Nephron (organoid): ENCODE data around the gene GALNTL6.
"Not testable (repeated sequence)": the region's sequence is repeated elsewhere in the genome, so short reads cannot be mapped to it uniquely, and the experiment has no call there.

Experiments
- H3K27ac Mint-ChIP-seq, 3 experiments: 2 replicates each; pipeline ENCODE4 v1.8.0; 2020; ENCODE audit warnings: mixed read lengths in 3 of 3, mild to moderate bottlenecking in 2 of 3, moderate library complexity in 1 of 3
- H3K27me3 Mint-ChIP-seq: 2 replicates; pipeline ENCODE4 v1.8.0; 2021; ENCODE audit warnings: low read depth, mild to moderate bottlenecking, moderate library complexity, mixed read lengths
- H3K36me3 Mint-ChIP-seq: 2 replicates; pipeline ENCODE4 v1.8.0; 2020; ENCODE audit warnings: low read depth, mixed read lengths
- H3K4me1 Mint-ChIP-seq: 2 replicates; pipeline ENCODE4 v1.8.0; 2020; ENCODE audit warnings: mixed read lengths
- H3K4me3 Mint-ChIP-seq, 3 experiments: 2 replicates each; pipeline ENCODE4 v1.8.0; 2020; ENCODE audit warnings: mild to moderate bottlenecking in 3 of 3, mixed read lengths in 3 of 3, moderate library complexity in 2 of 3
- H3K9me3 Mint-ChIP-seq: 2 replicates; pipeline ENCODE4 v1.8.0; 2020; ENCODE audit warnings: mixed read lengths
- TF ChIP-seq, protein P1 (sequence below), 3 experiments: fragments of 200-600 bp; sonication (generic); IDR thresholded peaks; one replicate each; pipeline ENCODE4 v1.5.0; 2021; ENCODE audit warnings: antibody characterized with exemption in 3 of 3; ENCODE audit not compliant: unreplicated experiment in 3 of 3

The GALNTL6 gene

DNA sequence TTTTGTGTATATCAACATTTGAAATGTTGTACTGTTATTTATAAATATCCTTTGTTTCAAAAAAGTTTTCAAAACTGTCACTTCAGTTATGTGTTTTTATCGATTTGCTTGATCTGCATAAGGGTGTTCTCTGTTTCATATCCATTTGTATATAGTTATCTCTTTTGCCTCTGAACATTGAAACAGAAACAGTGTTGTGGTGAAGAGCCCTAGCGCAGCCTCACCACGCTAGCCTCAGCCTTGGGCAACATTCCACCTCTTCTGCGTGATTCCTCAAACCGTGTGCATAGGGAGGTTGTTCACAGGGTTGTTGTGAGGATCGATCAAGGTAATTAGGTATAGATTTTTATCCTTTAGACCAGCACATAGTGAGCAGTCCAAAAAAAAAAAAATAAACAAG lies 1068.4 kb downstream of the GALNTL6 start:
- H3K36me3 Mint-ChIP-seq = no peaks in the 10 kb centered on the region
- TF ChIP-seq, protein P1, sequence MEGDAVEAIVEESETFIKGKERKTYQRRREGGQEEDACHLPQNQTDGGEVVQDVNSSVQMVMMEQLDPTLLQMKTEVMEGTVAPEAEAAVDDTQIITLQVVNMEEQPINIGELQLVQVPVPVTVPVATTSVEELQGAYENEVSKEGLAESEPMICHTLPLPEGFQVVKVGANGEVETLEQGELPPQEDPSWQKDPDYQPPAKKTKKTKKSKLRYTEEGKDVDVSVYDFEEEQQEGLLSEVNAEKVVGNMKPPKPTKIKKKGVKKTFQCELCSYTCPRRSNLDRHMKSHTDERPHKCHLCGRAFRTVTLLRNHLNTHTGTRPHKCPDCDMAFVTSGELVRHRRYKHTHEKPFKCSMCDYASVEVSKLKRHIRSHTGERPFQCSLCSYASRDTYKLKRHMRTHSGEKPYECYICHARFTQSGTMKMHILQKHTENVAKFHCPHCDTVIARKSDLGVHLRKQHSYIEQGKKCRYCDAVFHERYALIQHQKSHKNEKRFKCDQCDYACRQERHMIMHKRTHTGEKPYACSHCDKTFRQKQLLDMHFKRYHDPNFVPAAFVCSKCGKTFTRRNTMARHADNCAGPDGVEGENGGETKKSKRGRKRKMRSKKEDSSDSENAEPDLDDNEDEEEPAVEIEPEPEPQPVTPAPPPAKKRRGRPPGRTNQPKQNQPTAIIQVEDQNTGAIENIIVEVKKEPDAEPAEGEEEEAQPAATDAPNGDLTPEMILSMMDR (IDR thresholded peaks at IDR 0.05; ENCODE audit: unreplicated experiment in 3 of 3) = no peak
- peaks cover 21% of the 10 kb centered on the region for H3K9me3 Mint-ChIP-seq
- H3K27ac Mint-ChIP-seq = no peak overlapping the region
- no peaks in the 10 kb centered on the region for H3K4me1 Mint-ChIP-seq
- H3K4me3 Mint-ChIP-seq = no peak overlapping the region
- no peaks in the 10 kb centered on the region for H3K27me3 Mint-ChIP-seq

DNA sequence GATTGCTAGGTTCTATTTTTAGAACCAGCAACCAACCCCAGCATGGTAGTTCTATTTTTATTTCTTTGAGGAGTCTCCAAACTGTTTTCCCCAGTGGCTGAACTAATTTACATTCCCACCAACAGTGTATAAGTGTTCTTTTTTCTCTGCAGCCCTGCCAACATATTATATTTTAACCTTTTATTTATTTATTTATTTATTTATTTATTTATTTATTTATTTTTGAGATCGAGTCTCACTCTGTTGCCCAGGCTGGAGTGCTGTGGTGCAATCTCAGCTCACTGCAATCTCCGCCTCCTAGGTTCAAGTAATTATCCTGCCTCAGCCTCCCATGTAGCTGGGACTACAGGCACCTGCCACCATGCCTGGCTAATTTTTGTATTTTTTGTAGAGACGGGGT lies 1074.2 kb downstream of the GALNTL6 start:
- H3K4me1 Mint-ChIP-seq, H3K27me3 Mint-ChIP-seq, H3K27ac Mint-ChIP-seq, H3K4me3 Mint-ChIP-seq, H3K36me3 Mint-ChIP-seq: not testable (repeated sequence)
- H3K9me3 Mint-ChIP-seq = peaks cover 33% of the 10 kb centered on the region

- no peak overlapping the region for H3K27ac Mint-ChIP-seq
Observed at GRCh38 chr4:172887959-172888358, 1074.8 kb downstream of the GALNTL6 start.

GRCh38 chr4:172892300-172892699 lies 1079.1 kb downstream of the GALNTL6 start:
- Mint-ChIP-seq H3K27ac (no peak overlapping the region), H3K36me3 (no peaks in the 10 kb centered on the region), H3K4me1 (no peaks in the 10 kb centered on the region), H3K4me3 (no peak overlapping the region), H3K9me3 (peaks cover 25% of the 10 kb centered on the region), H3K27me3 (no peaks in the 10 kb centered on the region)
- TF ChIP-seq, protein P1 (IDR thresholded peaks at IDR 0.05; ENCODE audit: unreplicated experiment in 3 of 3) = peak in 1 of 3 experiments; percentile 25

More at GRCh38 chr4:172887959-172888358, 1074.8 kb downstream of the GALNTL6 start:
- Mint-ChIP-seq H3K4me1 (no peaks in the 10 kb centered on the region), H3K9me3 (peaks cover 33% of the 10 kb centered on the region), H3K36me3 (no peaks in the 10 kb centered on the region), H3K4me3 (no peak overlapping the region), H3K27me3 (no peaks in the 10 kb centered on the region)
- TF ChIP-seq, protein P1 (IDR thresholded peaks at IDR 0.05; ENCODE audit: unreplicated experiment in 3 of 3) = no peak

GRCh38 chr4:172895699-172896098 lies 1082.5 kb downstream of the GALNTL6 start:
- no peaks in the 10 kb centered on the region for H3K4me1 Mint-ChIP-seq
- H3K4me3 Mint-ChIP-seq = no peak overlapping the region
- no peaks in the 10 kb centered on the region for H3K36me3 Mint-ChIP-seq
- TF ChIP-seq, protein P1 (IDR thresholded peaks at IDR 0.05; ENCODE audit: unreplicated experiment in 3 of 3) = no peak
- H3K27ac Mint-ChIP-seq = no peak overlapping the region
- no peaks in the 10 kb centered on the region for H3K27me3 Mint-ChIP-seq
- peaks cover 16% of the 10 kb centered on the region for H3K9me3 Mint-ChIP-seq

DNA sequence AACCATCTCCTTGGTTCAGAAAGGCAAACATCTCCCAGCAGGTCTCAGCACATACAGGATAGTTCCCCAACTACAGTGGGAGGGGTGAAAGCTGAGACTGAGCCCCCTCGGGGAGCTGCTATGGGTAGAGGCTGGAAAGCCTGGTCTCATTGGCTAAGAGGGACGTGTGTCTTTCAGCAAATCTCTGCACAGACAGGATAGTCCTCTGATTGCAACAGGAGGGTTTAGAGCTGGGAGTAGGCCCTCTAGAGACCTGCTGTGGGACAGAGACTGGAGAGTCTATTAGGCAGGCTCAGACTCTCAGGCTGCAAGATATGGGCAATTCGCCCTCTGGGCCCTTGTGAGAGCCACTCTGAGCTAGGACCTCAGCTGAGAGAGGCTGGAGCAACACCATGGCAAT lies 1083.8 kb downstream of the GALNTL6 start:
- Mint-ChIP-seq H3K9me3 (peaks cover 14% of the 10 kb centered on the region), H3K27me3 (no peaks in the 10 kb centered on the region), H3K4me1 (no peaks in the 10 kb centered on the region), H3K27ac (no peak overlapping the region), H3K36me3 (no peaks in the 10 kb centered on the region), H3K4me3 (no peak overlapping the region)
- TF ChIP-seq, protein P1 (IDR thresholded peaks at IDR 0.05; ENCODE audit: unreplicated experiment in 3 of 3) = no peak
